GM18511 (cell line): ENCODE measurements around the gene IGFALS.

Experiments
- ATAC-seq: cut with Tn5 transposase; IDR thresholded peaks from one replicate; pipeline ENCODE4 v1.9.1; 2021; ENCODE audit warnings: mild to moderate bottlenecking, moderate library complexity; ENCODE audit not compliant: unreplicated experiment

IGFALS gene

GRCh38 chr16:1793578-1794220, at the start of gene IGFALS:
TSS of gene IGFALS (minus strand) at chr16:1793705. CDS start at chr16:1793652, 53 bp downstream.
- ATAC-seq: no peak

GRCh38 chr16:1839554-1839953, 46.0 kb upstream of the IGFALS start:
- no peak for ATAC-seq

GRCh38 chr16:1834096-1834495, 40.6 kb upstream of the IGFALS start:
- ATAC-seq: no peak

GRCh38 chr16:1832838-1833454, 39.4 kb upstream of the IGFALS start:
- ATAC-seq: no peak

GRCh38 chr16:1831186-1832075, 37.9 kb upstream of the IGFALS start:
- no peak for ATAC-seq

GRCh38 chr16:1830213-1830612, 36.7 kb upstream of the IGFALS start:
- no peak for ATAC-seq

GRCh38 chr16:1828645-1829410, 35.3 kb upstream of the IGFALS start:
- ATAC-seq: no peak

GRCh38 chr16:1826691-1827573, 33.4 kb upstream of the IGFALS start, which contains the start of the genes FAHD1 and HAGH:
TSS of gene FAHD1 (plus strand) at chr16:1827206. CDS start at chr16:1827239, 33 bp downstream.
TSS of gene HAGH (minus strand) at chr16:1826825. CDS start at chr16:1826787, 38 bp downstream.
- peak; percentile 89 for ATAC-seq

GRCh38 chr16:1825864-1826690, 32.6 kb upstream of the IGFALS start:
- peak; percentile 55 for ATAC-seq

- ATAC-seq: no peak
These were observed 31.9 kb upstream of the IGFALS start for GRCh38 chr16:1825381-1825863.

GRCh38 chr16:1823821-1824220, 30.3 kb upstream of the IGFALS start:
- ATAC-seq: no peak

- no peak for ATAC-seq
These were observed 29.3 kb upstream of the IGFALS start for GRCh38 chr16:1822801-1823200.

GRCh38 chr16:1821861-1822611, 28.5 kb upstream of the IGFALS start:
- no peak for ATAC-seq

GRCh38 chr16:1820946-1821290, 27.4 kb upstream of the IGFALS start:
- no peak for ATAC-seq

GRCh38 chr16:1820096-1820945, 26.8 kb upstream of the IGFALS start:
- no peak for ATAC-seq

- no peak for ATAC-seq
These were observed 26.1 kb upstream of the IGFALS start for GRCh38 chr16:1819611-1820010.

- no peak for ATAC-seq
These were observed 25.5 kb upstream of the IGFALS start for GRCh38 chr16:1818873-1819525.
